MM.1S (cell line): ENCODE data around the gene DUS2.
"Not testable (repeated sequence)": the region's sequence is repeated elsewhere in the genome, so short reads cannot be mapped to it uniquely, and the experiment has no call there.

Experiments used
- DNase-seq: peaks from one replicate; pipeline ENCODE4 v3.0.0-alpha.2; 2015
- H2AFZ ChIP-seq: fragments of 300-600 bp; sonication (generic); 2 replicates; pipeline ENCODE4 v1.6.0; 2016; ENCODE audit warnings: antibody characterized with exemption, low read length
- H3F3A ChIP-seq: fragments of 300-600 bp; sonication (generic); 2 replicates; pipeline ENCODE4 v1.6.1; 2016; ENCODE audit warnings: mild to moderate bottlenecking, antibody characterized with exemption, low read length, moderate library complexity, mixed read lengths; ENCODE audit not compliant: insufficient read depth
- H3K27ac ChIP-seq: fragments of 300-600 bp; sonication (generic); 2 replicates; pipeline ENCODE4 v1.5.1; 2016; ENCODE audit warnings: mild to moderate bottlenecking, low read length
- H3K27me3 ChIP-seq: fragments of 300-600 bp; sonication (generic); replicated peaks from 2 replicates; pipeline ENCODE4 v1.6.0; 2016; ENCODE audit warnings: low read length; ENCODE audit not compliant: insufficient read depth
- H3K36me3 ChIP-seq: fragments of 300-600 bp; sonication (generic); replicated peaks from 2 replicates; pipeline ENCODE4 v1.6.1; 2016; ENCODE audit warnings: mild to moderate bottlenecking, low read length, mixed read lengths; ENCODE audit not compliant: insufficient read depth
- H3K4me1 ChIP-seq: fragments of 300-600 bp; sonication (generic); 2 replicates; pipeline ENCODE4 v1.6.1; 2016; ENCODE audit warnings: low read length, mixed read lengths
- H3K4me2 ChIP-seq: fragments of 300-600 bp; sonication (generic); 2 replicates; pipeline ENCODE4 v1.6.0; 2016; ENCODE audit warnings: low read depth, low read length
- H3K4me3 ChIP-seq: fragments of 300-600 bp; sonication (generic); 2 replicates; pipeline ENCODE4 v1.5.1; 2016; ENCODE audit warnings: low read length, mixed read lengths
- H3K79me2 ChIP-seq: fragments of 300-600 bp; sonication (generic); 2 replicates; pipeline ENCODE4 v1.6.1; 2016; ENCODE audit warnings: mixed run types, low read length, mixed read lengths
- H3K9ac ChIP-seq: fragments of 300-600 bp; sonication (generic); 2 replicates; pipeline ENCODE4 v1.6.1; 2016; ENCODE audit warnings: low read length, mixed read lengths
- H3K9me2 ChIP-seq: fragments of 300-600 bp; sonication (generic); replicated peaks from 2 replicates; pipeline ENCODE4 v1.6.1; 2016; ENCODE audit warnings: mild to moderate bottlenecking, low read length, mixed read lengths; ENCODE audit not compliant: insufficient read depth
- H3K9me3 ChIP-seq: fragments of 300-600 bp; sonication (generic); replicated peaks from 2 replicates; pipeline ENCODE4 v1.6.1; 2016; ENCODE audit warnings: mild to moderate bottlenecking, low read length, mixed read lengths; ENCODE audit not compliant: insufficient read depth
- H4K20me1 ChIP-seq: fragments of 300-600 bp; sonication (generic); 2 replicates; pipeline ENCODE4 v1.6.1; 2016; ENCODE audit warnings: mild to moderate bottlenecking, low read length, moderate library complexity, mixed read lengths; ENCODE audit not compliant: insufficient read depth
- EZH2 ChIP-seq: fragments of 300-600 bp; sonication (generic); optimal IDR thresholded peaks from 2 replicates; pipeline ENCODE3; 2017; ENCODE audit warnings: low read depth, mild to moderate bottlenecking, antibody characterized with exemption, low read length, mixed read lengths
- EZH2phosphoT487 ChIP-seq: fragments of 300-600 bp; sonication (generic); IDR thresholded peaks from 2 replicates; pipeline ENCODE4 v1.6.1; 2018; ENCODE audit warnings: antibody characterized with exemption, low read length
- TF ChIP-seq, protein P1 (sequence below): fragments of 300-600 bp; sonication (generic); IDR thresholded peaks from 2 replicates; pipeline ENCODE4 v1.5.1; 2016; ENCODE audit warnings: antibody characterized with exemption, low read length, mixed read lengths

Gene DUS2

DNA sequence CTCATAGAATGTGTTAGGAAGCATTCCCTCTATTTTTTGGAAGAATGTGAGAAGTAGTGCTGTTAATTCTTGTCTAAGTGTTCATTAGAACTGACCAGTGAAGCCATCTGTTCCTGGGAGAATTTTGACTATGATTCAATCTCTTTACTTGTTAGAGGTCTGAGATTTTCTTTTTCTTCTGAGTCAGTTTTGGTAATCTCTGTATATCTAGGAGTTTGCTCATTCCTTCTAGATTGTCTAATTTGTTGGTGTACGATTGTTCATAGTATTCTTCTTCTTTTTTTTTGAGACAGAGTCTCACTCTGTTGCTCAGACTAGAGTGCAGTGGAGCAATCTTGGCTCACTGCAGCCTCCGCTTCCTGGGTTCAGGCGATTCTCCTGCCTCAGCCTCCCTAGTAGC lies 82.5 kb downstream of the DUS2 start:
- Histone ChIP-seq H3F3A (no peaks in the 10 kb centered on the region), H3K4me1 (no peaks in the 10 kb centered on the region), H3K79me2 (peaks cover 95% of the 10 kb centered on the region), H4K20me1 (no peaks in the 10 kb centered on the region), H3K9me3 (no peaks in the 10 kb centered on the region), H3K4me3 (no peak overlapping the region), H3K27me3 (no peaks in the 10 kb centered on the region), H3K4me2 (no peak overlapping the region), H3K36me3 (no peaks in the 10 kb centered on the region), H3K9me2 (no peaks in the 10 kb centered on the region), H2AFZ (no peak overlapping the region), H3K27ac (no peak overlapping the region), H3K9ac (no peak overlapping the region)
- TF ChIP-seq EZH2phosphoT487, result no peak
- no peak for TF ChIP-seq EZH2
- TF ChIP-seq, protein P1, sequence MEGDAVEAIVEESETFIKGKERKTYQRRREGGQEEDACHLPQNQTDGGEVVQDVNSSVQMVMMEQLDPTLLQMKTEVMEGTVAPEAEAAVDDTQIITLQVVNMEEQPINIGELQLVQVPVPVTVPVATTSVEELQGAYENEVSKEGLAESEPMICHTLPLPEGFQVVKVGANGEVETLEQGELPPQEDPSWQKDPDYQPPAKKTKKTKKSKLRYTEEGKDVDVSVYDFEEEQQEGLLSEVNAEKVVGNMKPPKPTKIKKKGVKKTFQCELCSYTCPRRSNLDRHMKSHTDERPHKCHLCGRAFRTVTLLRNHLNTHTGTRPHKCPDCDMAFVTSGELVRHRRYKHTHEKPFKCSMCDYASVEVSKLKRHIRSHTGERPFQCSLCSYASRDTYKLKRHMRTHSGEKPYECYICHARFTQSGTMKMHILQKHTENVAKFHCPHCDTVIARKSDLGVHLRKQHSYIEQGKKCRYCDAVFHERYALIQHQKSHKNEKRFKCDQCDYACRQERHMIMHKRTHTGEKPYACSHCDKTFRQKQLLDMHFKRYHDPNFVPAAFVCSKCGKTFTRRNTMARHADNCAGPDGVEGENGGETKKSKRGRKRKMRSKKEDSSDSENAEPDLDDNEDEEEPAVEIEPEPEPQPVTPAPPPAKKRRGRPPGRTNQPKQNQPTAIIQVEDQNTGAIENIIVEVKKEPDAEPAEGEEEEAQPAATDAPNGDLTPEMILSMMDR, result no peak
- DNase-seq, result no peak

DNA sequence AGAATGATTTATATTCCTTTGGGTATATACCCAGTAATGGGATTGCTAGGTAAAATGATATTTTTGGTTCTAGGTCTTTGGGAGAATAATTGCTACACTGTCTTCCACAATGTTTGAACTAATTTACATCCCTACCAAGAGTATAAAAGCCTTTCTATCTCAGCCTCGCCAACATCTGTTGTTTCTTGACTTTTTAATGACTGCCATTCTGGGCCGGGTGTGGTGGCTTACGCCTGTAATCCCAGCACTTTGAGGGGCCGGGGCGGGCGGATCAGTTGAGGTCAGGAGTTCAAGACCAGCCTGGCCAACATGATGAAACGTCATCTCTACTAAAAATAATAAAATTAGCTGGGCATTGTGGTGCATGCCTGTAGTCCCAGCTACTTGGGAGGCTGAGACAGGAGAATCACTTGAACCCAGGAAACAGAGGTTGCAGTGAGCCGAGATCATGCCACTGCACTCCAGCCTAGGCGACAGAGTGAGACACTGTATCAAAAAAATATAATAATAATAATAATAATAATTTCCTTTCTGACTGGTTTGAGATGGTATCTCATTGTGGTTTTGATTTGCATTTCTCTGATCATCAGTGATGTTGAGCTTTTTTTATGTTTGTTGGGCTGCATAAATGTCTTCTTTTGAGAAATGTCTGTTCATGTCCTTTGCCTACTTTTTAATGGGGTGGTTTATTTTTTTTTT lies 84.3 kb downstream of the DUS2 start:
- H3K79me2 ChIP-seq, result peaks cover 95% of the 10 kb centered on the region
- not testable (repeated sequence) for DNase-seq, H4K20me1 ChIP-seq, H3K9me2 ChIP-seq, H3K9ac ChIP-seq, H3K36me3 ChIP-seq, H3F3A ChIP-seq, H3K4me1 ChIP-seq, H3K27me3 ChIP-seq, H3K4me2 ChIP-seq, H2AFZ ChIP-seq, H3K27ac ChIP-seq, H3K4me3 ChIP-seq, H3K9me3 ChIP-seq

DNA sequence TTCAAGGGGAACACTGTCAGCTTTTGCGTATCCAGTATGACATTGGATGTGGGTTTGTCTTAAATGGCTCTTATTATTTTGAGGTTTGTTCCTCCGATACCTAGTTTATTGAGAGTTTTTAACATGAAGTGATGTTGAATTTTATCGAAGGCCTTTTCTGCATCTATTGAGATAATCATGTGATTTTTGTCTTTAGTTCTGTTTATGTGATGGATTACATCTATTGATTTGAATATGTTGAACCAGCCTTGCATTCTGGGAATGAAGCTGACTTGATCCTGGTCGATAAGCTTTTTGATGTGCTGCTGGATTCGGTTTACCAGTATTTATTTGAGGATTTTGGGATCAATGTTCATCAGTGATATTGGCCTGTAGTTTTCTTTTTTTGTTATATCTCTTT lies 86.1 kb downstream of the DUS2 start:
- H3K27ac ChIP-seq, H3K4me3 ChIP-seq, H3K4me1 ChIP-seq, H4K20me1 ChIP-seq, DNase-seq, H3K4me2 ChIP-seq, H3F3A ChIP-seq, H3K27me3 ChIP-seq, H3K9me2 ChIP-seq, H3K9ac ChIP-seq, H3K36me3 ChIP-seq, H2AFZ ChIP-seq, H3K9me3 ChIP-seq: not testable (repeated sequence)
- H3K79me2 ChIP-seq, result peaks cover 96% of the 10 kb centered on the region

DNA sequence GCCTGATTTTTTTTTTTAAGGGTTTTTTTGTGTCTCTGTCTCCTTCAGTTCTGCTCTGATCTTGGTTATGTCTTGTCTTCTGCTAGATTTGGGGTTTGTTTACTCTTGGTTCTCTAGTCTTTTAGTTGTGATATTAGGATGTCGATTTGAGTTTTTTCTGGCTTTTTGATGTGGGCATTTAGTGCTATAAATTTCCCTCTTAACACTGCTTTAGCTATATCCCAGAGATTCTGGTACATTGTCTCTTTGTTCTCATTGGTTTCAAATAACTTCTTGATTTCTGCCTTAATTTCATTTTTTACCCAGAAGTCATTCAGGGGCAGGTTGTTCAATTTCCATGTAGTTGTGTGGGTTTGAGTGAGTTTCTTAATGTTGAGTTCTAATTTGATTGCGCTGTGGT lies 87.5 kb downstream of the DUS2 start:
- H3K27ac ChIP-seq, H3K27me3 ChIP-seq, H3K9me2 ChIP-seq, H3K9ac ChIP-seq, H3K4me1 ChIP-seq, H3K9me3 ChIP-seq, H3K36me3 ChIP-seq, H2AFZ ChIP-seq, DNase-seq, H3F3A ChIP-seq, H3K4me2 ChIP-seq, H4K20me1 ChIP-seq, H3K4me3 ChIP-seq: not testable (repeated sequence)
- H3K79me2 ChIP-seq, result peaks cover 96% of the 10 kb centered on the region

DNA sequence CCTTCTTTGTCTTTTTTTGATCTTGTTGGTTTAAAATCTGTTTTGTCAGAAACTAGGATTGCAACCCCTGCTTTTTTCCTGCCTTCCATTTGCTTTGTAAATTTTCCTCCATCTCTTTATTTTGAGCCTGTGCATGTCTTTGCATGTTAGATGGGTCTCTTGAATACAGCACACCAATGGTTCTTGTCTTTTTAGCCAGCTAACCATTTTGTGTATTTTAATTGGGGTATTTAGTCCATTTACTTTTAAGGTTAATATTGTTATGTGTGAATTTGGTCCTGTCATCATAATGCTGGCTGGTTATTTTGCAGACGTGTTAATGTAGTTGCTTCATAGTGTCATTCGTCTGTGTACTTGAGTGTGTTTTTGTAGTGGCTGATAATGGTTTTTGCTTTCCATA lies 88.3 kb downstream of the DUS2 start:
- Histone ChIP-seq H3K4me1 (no peaks in the 10 kb centered on the region), H3K27me3 (no peaks in the 10 kb centered on the region), H3K9ac (no peak overlapping the region), H3K36me3 (no peaks in the 10 kb centered on the region), H3K27ac (no peak overlapping the region), H2AFZ (no peak overlapping the region), H3K9me3 (no peaks in the 10 kb centered on the region), H3K79me2 (peaks cover 96% of the 10 kb centered on the region), H3K9me2 (no peaks in the 10 kb centered on the region), H3K4me2 (no peak overlapping the region), H4K20me1 (no peaks in the 10 kb centered on the region), H3K4me3 (no peak overlapping the region), H3F3A (no peaks in the 10 kb centered on the region)
- no peak for DNase-seq
- TF ChIP-seq EZH2phosphoT487, result no peak
- no peak for TF ChIP-seq EZH2
- TF ChIP-seq, protein P1, result no peak
